Neutrophil (primary cell): ENCODE measurements around the gene PTPRCAP.

ENCODE experiments used
- H3K27ac ChIP-seq: fragments of 200-600 bp; sonication (generic); 2 replicates; pipeline ENCODE4 v1.5.1; 2016; ENCODE audit warnings: mild to moderate bottlenecking, moderate library complexity
- H3K27me3 ChIP-seq: fragments of 200-600 bp; sonication (generic); 2 replicates; pipeline ENCODE4 v1.6.0; 2016; ENCODE audit warnings: mild to moderate bottlenecking
- H3K36me3 ChIP-seq: fragments of 200-600 bp; sonication (generic); 2 replicates; pipeline ENCODE4 v1.5.1; 2017
- H3K4me1 ChIP-seq, 2 experiments: fragments of 200-600 bp in 1 of 2; sonication (generic) in 1 of 2; 1 replicate in 1 of 2; 2 replicates in 1 of 2; pipeline versions ENCODE4 v1.5.1 to v1.6.1; 2013 to 2016; ENCODE audit warnings: low read depth in 1 of 2, low read length in 1 of 2, mild to moderate bottlenecking in 1 of 2, moderate library complexity in 1 of 2; ENCODE audit not compliant: control insufficient read depth in 1 of 2, insufficient read depth in 1 of 2
- H3K4me3 ChIP-seq, 2 experiments: fragments of 200-600 bp in 1 of 2; sonication (generic) in 1 of 2; 1 replicate in 1 of 2; 2 replicates in 1 of 2; pipeline ENCODE4 v1.5.1; 2013 to 2016; ENCODE audit warnings: low read depth in 1 of 2, low read length in 1 of 2, mild to moderate bottlenecking in 1 of 2, moderate library complexity in 1 of 2
- H3K9me3 ChIP-seq: fragments of 200-600 bp; sonication (generic); 2 replicates; pipeline ENCODE4 v1.5.1; 2016
- TF ChIP-seq, protein P1 (sequence below): fragments of 200-600 bp; sonication (generic); IDR thresholded peaks from 2 replicates; pipeline ENCODE4 v1.5.1; 2016; ENCODE audit warnings: antibody characterized with exemption

Gene PTPRCAP

DNA sequence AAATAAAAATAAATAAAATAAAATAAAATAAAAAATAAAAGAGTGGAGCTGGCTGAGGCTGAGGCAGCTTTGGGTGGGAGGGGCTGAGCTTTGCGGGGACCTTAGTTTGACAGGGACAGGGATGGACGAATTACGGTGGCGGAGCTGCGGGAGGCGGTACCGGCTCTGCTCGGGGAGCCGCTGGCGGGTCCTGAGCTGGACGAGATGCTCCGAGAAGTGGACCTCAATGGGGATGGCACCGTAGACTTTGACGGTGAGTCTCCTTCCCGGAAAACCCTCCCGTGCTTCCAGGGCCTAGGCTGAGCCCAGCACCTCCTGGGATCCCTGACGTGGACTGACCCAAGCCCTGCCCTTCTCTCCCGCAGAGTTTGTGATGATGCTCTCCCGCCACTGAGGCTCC lies 20.8 kb upstream of the PTPRCAP start:
- Histone ChIP-seq H3K9me3 (no peaks in the 10 kb centered on the region), H3K4me1 (no peaks in the 10 kb centered on the region), H3K27me3 (no peaks in the 10 kb centered on the region), H3K27ac (no peak overlapping the region), H3K36me3 (no peaks in the 10 kb centered on the region), H3K4me3 (no peak overlapping the region)
- TF ChIP-seq, protein P1, sequence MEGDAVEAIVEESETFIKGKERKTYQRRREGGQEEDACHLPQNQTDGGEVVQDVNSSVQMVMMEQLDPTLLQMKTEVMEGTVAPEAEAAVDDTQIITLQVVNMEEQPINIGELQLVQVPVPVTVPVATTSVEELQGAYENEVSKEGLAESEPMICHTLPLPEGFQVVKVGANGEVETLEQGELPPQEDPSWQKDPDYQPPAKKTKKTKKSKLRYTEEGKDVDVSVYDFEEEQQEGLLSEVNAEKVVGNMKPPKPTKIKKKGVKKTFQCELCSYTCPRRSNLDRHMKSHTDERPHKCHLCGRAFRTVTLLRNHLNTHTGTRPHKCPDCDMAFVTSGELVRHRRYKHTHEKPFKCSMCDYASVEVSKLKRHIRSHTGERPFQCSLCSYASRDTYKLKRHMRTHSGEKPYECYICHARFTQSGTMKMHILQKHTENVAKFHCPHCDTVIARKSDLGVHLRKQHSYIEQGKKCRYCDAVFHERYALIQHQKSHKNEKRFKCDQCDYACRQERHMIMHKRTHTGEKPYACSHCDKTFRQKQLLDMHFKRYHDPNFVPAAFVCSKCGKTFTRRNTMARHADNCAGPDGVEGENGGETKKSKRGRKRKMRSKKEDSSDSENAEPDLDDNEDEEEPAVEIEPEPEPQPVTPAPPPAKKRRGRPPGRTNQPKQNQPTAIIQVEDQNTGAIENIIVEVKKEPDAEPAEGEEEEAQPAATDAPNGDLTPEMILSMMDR = no peak

DNA sequence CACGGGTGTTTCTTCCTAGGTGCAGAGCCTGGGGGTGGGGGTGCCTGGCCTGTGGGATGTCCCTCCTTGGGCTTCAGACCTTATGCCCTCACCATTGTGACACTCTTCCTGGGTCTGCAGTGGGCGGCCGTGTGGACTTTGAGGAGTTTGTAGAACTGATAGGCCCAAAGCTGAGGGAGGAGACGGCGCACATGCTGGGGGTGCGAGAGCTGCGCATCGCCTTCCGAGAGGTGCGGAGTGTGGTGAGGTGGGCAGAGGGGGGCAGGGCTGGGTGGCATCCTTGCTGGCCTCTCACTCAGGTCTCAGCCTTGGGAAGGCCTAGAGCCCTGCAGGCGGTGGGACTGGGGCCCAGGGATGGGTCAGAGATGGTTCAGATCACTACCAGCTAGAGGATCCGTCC lies 20.0 kb upstream of the PTPRCAP start:
- H3K27ac ChIP-seq = no peak overlapping the region
- H3K36me3 ChIP-seq = no peaks in the 10 kb centered on the region
- no peaks in the 10 kb centered on the region for H3K9me3 ChIP-seq
- H3K27me3 ChIP-seq = no peaks in the 10 kb centered on the region
- TF ChIP-seq, protein P1 = no peak
- H3K4me1 ChIP-seq = no peaks in the 10 kb centered on the region
- H3K4me3 ChIP-seq = no peak overlapping the region

DNA sequence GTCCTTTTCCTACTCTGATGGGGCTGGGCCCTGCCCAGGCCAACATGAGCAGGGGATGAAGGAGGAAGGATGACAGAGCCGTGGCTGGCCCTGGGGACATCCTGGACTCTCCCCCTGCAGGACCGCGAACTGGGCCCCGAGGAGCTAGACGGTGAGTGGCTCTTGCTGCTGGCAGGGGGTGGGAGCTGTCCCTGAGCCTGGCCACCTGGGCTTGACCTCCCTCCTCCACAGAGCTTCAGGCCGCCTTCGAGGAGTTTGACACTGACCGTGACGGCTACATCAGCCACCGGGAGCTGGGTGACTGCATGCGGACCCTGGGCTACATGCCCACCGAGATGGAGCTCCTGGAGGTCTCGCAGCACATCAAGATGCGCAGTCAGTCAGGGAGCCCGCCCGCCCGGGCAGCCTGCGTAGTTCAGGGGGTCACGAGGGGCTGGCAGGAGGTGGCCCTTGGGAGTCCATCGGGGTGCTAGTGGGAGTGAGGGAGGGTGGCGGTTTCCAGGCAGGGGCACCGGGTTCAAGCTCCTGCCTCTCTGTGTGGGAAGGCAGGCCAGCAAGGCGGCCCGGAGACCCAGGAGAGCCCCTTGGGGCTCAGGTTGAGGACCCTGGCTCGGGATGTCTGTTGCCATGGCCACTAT lies 18.7 kb upstream of the PTPRCAP start:
- TF ChIP-seq, protein P1 = no peak
- Histone ChIP-seq H3K36me3 (no peaks in the 10 kb centered on the region), H3K9me3 (no peaks in the 10 kb centered on the region), H3K4me1 (no peaks in the 10 kb centered on the region), H3K4me3 (no peak overlapping the region), H3K27ac (no peak overlapping the region), H3K27me3 (no peaks in the 10 kb centered on the region)

DNA sequence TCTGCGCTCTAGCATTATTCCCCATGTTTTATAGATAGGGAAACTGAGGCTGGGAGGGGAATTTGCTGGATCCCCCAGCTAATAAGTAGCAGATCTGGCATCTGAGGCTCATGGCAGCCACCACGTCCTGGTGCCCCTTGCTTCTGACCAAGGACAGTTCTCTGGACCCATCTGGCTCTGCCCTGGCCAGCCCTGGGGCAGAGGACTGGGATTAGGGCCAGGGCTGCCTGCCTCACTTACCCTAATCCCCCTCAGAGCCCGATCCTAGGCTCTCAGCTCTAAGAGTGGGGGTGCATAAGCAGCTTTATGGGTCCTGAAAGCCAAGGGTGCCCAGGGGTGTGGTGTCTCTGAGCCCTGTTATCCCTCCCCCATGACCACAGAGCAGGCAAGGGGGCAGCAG lies 17.6 kb upstream of the PTPRCAP start, which contains the start of gene CABP4:
Gene CABP4 (plus strand): TSS at position 301 of the 400 bp plus-strand sequence. CDS start 70 bp downstream, at position 371.
- no peaks in the 10 kb centered on the region for H3K36me3 ChIP-seq
- no peaks in the 10 kb centered on the region for H3K9me3 ChIP-seq
- H3K4me3 ChIP-seq = no peak within 1 kb of the TSS

DNA sequence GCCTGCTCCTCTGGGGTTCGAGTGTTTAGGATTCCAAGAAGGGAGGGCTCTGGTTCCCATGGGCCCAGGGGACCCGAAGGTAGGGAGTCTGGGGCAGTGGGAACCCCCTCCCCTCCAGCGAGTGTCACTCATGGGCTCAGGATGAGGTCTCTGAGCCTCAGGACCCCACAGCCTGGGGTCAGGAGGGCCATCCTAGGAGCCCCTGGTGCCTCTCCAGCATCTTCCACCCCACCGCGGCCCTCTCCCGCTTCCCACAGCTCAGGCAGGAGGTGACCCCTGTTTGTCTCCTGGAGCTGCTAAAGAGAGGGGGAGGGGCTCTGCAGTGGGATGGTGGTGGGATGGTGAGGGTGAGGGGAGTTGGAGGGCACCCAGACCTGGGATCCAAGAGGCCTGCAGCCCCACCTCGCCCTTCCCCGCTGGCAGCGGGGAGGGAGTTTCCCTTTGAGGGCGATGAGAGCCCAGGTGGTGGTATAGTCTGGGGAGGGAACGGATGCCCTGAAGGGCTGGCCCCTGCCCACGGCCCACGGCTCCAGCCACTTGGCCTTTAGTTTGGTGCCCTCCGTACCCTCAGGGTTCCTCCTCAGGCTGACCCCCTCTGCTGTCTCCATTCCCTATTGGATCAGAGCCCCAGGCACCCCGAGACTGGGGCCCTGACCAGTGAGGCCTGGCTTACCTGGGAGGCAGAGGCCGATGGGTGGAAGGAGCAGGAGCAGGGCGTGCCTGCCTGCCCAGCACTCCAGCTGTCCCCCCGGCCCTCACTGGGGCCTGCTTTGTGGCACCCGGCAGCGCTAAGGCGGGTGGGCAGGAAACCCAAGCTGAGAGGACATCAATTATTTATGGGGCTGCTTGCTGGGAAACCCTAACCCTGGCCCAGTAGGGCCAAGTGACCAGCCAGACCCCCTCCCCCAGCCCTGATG lies 16.6 kb upstream of the PTPRCAP start:
- no peaks in the 10 kb centered on the region for H3K9me3 ChIP-seq
- no peaks in the 10 kb centered on the region for H3K36me3 ChIP-seq
- no peaks in the 10 kb centered on the region for H3K27me3 ChIP-seq
- TF ChIP-seq, protein P1 = no peak
- no peak overlapping the region for H3K27ac ChIP-seq
- H3K4me1 ChIP-seq = peaks cover 0 to 5% of the 10 kb centered on the region in 2 experiments
- H3K4me3 ChIP-seq = no peak overlapping the region

More for the DNA sequence above, 17.6 kb upstream of the PTPRCAP start, which contains the start of gene CABP4:
- H3K27me3 ChIP-seq = no peaks in the 10 kb centered on the region
- H3K27ac ChIP-seq = no peak within 1 kb of the TSS
- TF ChIP-seq, protein P1 = no peak
- no peaks in the 10 kb centered on the region for H3K4me1 ChIP-seq
